IPS-NIHi11 (cell line): ENCODE data around the gene IER3.
A peak's percentile ranks its signal among the peaks of the same experiment; 100 is the strongest.

Experiments
- DNase-seq: peaks from one replicate; pipeline ENCODE4 v3.0.0; 2012; ENCODE audit warnings: mixed read lengths, low spot score

Gene IER3, protein sequence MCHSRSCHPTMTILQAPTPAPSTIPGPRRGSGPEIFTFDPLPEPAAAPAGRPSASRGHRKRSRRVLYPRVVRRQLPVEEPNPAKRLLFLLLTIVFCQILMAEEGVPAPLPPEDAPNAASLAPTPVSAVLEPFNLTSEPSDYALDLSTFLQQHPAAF

DNA sequence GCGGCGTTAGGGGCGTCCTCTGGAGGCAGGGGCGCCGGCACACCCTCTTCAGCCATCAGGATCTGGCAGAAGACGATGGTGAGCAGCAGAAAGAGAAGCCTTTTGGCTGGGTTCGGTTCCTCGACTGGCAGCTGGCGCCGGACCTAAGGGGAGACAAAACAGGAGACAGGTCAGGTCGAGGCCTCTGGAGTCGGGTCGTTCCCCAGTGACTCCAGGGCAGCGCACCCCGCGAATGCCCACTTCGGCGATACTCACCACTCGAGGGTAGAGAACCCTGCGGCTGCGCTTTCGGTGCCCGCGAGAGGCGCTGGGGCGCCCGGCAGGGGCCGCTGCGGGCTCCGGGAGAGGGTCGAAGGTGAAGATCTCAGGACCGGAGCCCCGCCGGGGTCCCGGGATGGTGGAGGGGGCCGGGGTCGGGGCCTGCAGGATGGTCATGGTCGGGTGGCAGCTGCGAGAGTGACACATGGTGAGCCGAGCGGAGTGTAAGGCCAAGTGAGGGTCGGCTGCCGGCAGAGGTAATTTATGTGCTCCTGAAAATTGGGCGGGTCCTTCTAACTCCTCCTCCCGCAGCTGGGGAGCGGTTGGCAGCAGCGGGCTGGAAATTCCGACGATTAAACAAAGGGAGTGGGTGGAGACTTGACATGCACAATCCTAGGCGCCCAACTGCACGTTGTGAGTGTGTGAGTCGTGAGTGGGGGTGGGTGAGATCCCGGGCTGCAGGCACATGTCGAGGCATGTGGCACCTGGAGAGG lies at the start of gene IER3:
TSS of gene IER3 (minus strand) at position 494 of the 752 bp plus-strand sequence. CDS start at position 465, 29 bp downstream.
- peak; percentile 71 for DNase-seq

GRCh38 chr6:30793521-30794194 lies 49.3 kb upstream of the IER3 start:
- DNase-seq = no peak

- no peak for DNase-seq
Measured at GRCh38 chr6:30792786-30793185, 48.4 kb upstream of the IER3 start.

GRCh38 chr6:30790724-30791383 lies 46.5 kb upstream of the IER3 start:
- peak; percentile 29 for DNase-seq

DNA sequence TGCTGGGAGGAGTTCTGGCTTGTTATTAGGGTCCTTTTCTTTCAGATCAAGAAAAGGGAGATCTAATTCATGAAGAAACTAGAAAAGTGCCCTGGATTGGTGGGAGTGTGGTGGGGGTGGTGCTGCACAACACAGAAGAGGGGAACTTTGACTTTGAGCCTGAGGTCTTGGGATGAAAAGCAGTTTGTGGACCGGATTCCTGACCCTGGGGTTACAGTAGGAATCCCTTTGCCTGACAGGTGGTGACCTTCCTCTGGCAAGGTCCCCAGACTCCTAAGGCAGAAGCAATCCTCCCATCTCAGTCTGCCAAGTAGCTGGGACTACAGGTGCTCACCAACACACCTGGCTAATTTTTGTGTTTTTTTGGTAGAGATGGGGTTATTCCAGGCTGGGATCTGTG lies 45.3 kb upstream of the IER3 start:
- no peak for DNase-seq

DNA sequence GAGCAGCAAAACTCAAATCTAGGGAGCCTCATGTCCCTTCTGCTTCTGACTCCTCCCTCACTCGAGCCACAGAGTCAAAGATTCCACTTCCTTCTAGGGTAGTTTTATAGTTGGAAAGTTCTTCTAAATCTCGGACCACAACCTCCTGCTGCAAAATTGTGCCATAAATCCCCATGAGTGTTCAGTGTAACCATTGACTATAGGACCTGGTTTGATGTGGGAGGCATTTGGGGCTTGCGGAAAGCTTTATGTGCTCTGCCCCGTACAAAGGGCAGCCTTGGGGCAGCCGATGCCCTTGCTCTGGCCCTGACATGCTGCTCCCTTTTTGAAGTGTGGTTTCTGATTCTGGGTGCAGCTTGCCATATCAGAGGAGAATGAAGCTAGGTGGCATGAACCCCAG lies 43.6 kb upstream of the IER3 start:
- DNase-seq = no peak

DNA sequence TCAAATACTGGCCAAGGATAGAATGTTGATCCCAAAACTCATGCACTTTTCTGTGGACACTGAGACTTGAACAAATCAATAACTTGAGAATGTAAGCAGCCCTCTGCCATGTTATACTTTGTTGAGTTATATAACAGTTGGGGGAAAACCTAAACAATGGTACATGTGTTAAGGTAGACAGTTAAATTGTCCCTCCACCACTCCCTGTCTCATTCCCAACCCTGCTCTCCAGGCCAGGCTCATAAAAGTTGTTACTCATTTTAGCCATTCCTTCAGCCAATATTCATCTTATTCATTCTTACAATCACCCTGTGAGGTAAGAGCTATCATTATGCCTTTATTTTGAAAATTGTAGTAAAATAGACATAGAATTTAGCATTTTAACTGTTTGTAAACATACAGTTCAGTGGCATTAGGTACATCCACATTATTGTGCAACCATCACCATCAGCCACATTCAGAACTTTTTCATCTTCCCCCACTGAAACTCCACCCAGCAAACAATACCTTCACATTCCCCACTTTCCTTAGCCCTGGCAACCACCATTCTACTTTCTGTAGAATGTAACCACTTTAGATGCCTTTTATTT lies 38.2 kb upstream of the IER3 start:
- no peak for DNase-seq

- DNase-seq = peak; percentile 49
Measured at GRCh38 chr6:30781743-30782424, 37.5 kb upstream of the IER3 start.

- DNase-seq = no peak
Measured at GRCh38 chr6:30781395-30781742, 37.0 kb upstream of the IER3 start.

DNA sequence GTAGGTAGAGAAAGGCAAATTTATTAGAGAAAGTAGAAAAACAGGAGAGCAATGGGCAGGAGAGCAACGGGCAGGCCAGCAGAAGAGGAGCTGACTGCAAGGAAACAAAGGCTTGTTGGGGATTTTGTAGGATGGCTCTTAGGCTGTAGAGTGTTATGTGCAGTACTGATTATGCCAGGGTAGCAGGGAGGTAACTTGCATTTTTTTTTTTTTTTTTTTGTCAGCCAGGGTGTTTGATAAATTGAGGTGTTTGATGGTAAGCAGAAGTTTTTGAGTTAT lies 36.2 kb upstream of the IER3 start:
- DNase-seq = no peak

GRCh38 chr6:30779850-30780641 lies 35.7 kb upstream of the IER3 start:
- no peak for DNase-seq

DNA sequence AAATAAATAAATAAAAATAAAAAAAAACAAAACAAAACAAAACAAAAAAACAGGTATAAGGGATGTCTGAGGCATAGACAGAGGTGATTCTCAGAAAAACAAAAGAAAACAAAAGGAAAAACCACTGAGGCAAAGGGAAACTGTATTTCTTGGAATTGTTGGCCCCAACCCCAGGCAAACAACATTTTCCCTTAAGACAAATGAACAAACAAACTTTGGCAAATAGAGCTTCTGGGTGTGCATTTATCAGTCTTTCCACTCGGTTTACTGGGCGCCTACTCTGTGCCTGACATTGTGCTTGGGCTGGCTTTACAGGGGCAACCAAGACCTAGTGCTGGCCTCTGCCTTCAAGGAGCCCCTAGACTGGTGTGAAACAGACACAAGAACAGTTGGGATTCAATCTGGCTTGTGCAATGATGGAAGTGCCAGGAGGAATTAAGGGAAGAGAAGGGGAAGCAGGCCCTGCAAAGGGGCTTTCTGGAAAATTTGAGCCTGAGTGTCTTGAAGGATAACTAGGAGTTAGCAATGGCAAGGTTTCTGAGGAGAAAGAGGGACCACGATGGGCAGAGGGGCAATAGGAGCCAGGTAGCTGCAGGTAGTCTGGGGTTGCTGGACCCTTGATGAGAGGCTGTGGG lies 33.8 kb upstream of the IER3 start:
- no peak for DNase-seq

- DNase-seq = no peak
Measured at GRCh38 chr6:30777155-30777485, 32.8 kb upstream of the IER3 start.

DNA sequence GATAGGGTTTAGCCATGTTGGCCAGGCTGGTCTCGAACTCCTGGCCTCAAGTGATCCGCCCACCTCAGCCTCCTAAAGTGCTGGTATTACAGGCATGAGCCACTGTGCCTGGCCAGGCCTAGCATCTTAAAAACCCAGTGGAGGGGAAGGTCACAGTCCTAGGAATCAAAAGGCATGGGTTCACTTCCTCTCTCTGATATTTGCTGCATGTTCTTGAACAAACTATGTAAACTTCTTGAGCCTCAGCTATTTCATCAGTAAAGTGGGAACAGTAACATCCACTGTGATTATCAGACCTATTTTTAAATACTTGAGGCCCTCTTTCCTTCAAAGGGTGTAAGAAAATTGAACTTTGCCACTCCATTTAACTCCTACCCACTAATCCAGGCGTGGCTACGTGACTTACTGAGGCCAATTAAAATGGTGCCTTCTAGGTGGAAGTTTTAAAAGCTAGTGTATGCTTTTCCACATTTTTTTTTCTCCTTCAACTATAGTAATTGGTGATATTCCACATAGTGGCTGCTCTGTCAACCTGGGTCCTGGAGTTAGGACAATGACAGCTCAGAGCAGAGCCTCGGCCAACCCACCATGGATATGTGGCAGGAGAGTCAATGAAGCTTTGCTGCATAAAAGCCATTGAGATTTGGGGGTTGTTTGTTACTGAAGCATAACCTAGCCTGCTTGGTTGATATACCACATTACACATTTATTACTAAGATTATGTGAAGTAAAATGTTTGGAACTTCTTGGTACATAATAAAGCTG lies 32.2 kb upstream of the IER3 start:
- DNase-seq = no peak

- DNase-seq = no peak
Measured at GRCh38 chr6:30775104-30775503, 30.8 kb upstream of the IER3 start.

DNA sequence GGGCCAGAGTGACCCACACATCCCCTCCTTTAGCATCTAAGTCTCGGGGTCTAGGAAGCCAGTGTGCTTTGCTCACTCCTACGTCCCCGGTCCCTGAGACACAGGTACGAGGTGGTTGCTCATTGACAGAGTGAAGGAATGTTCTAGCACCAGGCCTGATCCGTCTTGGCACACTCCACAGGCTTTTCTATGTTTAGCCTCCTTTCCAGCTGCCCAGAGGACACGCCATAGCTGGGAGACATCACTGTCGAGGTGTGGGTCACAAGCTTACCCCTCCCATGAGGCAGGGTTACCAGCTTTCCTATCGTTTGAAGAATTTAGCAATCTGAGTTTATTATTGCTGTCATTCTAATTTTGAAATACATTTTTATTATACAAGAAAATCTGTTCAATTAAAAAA lies 30.4 kb upstream of the IER3 start:
- no peak for DNase-seq

- no peak for DNase-seq
Measured at GRCh38 chr6:30770592-30770991, 26.2 kb upstream of the IER3 start.

DNA sequence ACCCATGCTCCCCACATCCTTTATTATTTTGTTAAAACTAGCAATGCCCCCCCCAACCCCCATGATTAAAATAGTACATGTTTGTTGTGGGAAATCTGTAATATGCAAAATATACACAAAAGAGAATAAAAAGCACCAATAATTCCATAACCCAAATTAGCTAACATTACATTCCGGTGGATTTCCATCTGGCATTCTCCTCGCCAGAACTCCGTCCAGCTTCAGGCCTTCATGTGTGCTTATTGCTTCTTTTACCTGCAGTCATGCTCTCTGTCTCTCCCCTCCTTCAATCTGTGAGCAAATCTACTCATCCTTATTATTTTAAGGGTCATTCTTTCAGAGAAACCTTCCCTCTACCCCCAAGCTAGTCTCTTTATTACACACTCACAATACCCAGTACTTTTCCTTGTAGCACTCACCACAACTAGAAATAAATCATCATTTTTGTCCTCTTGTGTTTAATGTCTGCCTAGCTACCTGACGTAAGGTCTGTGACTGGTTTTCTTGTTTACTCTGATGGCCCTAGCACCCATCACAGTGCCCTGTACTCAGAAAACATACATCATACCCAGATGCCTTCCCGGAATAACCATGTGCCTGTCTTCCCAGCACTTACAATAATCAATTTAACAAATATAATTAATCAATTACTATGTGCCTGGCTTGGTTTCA lies 25.6 kb upstream of the IER3 start:
- no peak for DNase-seq

- DNase-seq = peak; percentile 77
Measured at GRCh38 chr6:30769088-30769852, 24.9 kb upstream of the IER3 start.
